WTC11 (cell line): ENCODE results near the gene ACAD9. TPM values are rescaled to one million over a fixed set of nuclear protein-coding genes. Genes with fewer than 3 reads are reported as not detected.

Source experiments
- ATAC-seq: fragments of 200-7000 bp; cut with Tn5 transposase; 2 replicates; pipeline ENCODE4 v1.10.0; 2021; ENCODE audit warnings: mild to moderate bottlenecking, moderate library complexity
- CTCF ChIA-PET: fragments of 300-600 bp; sonication (Branson Sonifier 250); formaldehyde crosslinking; loops from one replicate; lab custom pipeline; 2021; ENCODE audit warnings: antibody characterized with exemption; lab: Charles Lee
- POLR2A ChIA-PET: fragments of 350-600 bp; sonication (Branson Sonifier 250); formaldehyde crosslinking; loops from one replicate; lab custom pipeline; 2021; ENCODE audit warnings: antibody characterized with exemption; lab: Charles Lee
- DNase-seq: peaks from one replicate; pipeline ENCODE4 v3.0.0; 2021; ENCODE audit warnings: low spot score
- H3K27ac Mint-ChIP-seq: 2 replicates; pipeline ENCODE4 v1.8.0; 2021; ENCODE audit warnings: mixed read lengths
- H3K27me3 Mint-ChIP-seq: 2 replicates; pipeline ENCODE4 v1.8.0; 2021; ENCODE audit warnings: low read depth, mild to moderate bottlenecking, moderate library complexity, mixed read lengths
- H3K36me3 Mint-ChIP-seq: 2 replicates; pipeline ENCODE4 v1.8.0; 2021; ENCODE audit warnings: mixed read lengths
- H3K4me1 Mint-ChIP-seq: 2 replicates; pipeline ENCODE4 v1.8.0; 2022; ENCODE audit warnings: mixed read lengths
- H3K4me3 Mint-ChIP-seq: 2 replicates; pipeline ENCODE4 v1.8.0; 2021; ENCODE audit warnings: mild to moderate bottlenecking, moderate library complexity, mixed read lengths
- H3K9me3 Mint-ChIP-seq: 2 replicates; pipeline ENCODE4 v1.8.0; 2021; ENCODE audit warnings: mixed read lengths
- AFF4 ChIP-seq: sonication (generic); formaldehyde crosslinking; IDR thresholded peaks from 2 replicates; pipeline ENCODE4 v1.8.1; 2023; ENCODE audit warnings: mild to moderate bottlenecking, missing genetic modification reagents, borderline replicate concordance
- CDX4 ChIP-seq: fragments of 250-450 bp; sonication (Bioruptor Pico); IDR thresholded peaks from 2 replicates; pipeline ENCODE4 v1.9.0; 2021; ENCODE audit warnings: moderate library complexity, mild to moderate bottlenecking, inconsistent platforms, borderline replicate concordance
- E2F1 ChIP-seq: sonication (generic); formaldehyde crosslinking; IDR thresholded peaks from 2 replicates; pipeline ENCODE4 v1.8.0; 2022; ENCODE audit warnings: mild to moderate bottlenecking, missing genetic modification reagents
- ERG ChIP-seq: fragments of 250-450 bp; sonication (Bioruptor Pico); IDR thresholded peaks from 2 replicates; pipeline ENCODE4 v1.8.0; 2021; ENCODE audit warnings: mild to moderate bottlenecking
- ETV6 ChIP-seq: sonication (generic); formaldehyde crosslinking; IDR thresholded peaks from 2 replicates; pipeline ENCODE4 v1.8.1; 2022; ENCODE audit warnings: mild to moderate bottlenecking, missing genetic modification reagents
- FOXJ3 ChIP-seq: sonication (generic); formaldehyde crosslinking; IDR thresholded peaks from 2 replicates; pipeline ENCODE4 v1.9.0; 2021; ENCODE audit warnings: missing genetic modification reagents, mild to moderate bottlenecking, borderline replicate concordance
- GTF2I ChIP-seq: fragments of 250-450 bp; sonication (Bioruptor Pico); conservative IDR thresholded peaks from 2 replicates; pipeline ENCODE4 v1.4.0; 2021; ENCODE audit warnings: mild to moderate bottlenecking
- IRF2 ChIP-seq: sonication (generic); formaldehyde crosslinking; IDR thresholded peaks from 2 replicates; pipeline ENCODE4 v1.8.0; 2022; ENCODE audit warnings: low read depth, missing genetic modification reagents, borderline replicate concordance
- JAZF1 ChIP-seq: fragments of 250-450 bp; sonication (Bioruptor Pico); IDR thresholded peaks from 2 replicates; pipeline ENCODE4 v1.9.0; 2021; ENCODE audit warnings: moderate library complexity, mild to moderate bottlenecking, inconsistent platforms
- JUN ChIP-seq: sonication (generic); formaldehyde crosslinking; IDR thresholded peaks from 2 replicates; pipeline ENCODE4 v1.8.0; 2023; ENCODE audit warnings: mild to moderate bottlenecking, missing genetic modification reagents
- PREB ChIP-seq: sonication (generic); formaldehyde crosslinking; IDR thresholded peaks from 2 replicates; pipeline ENCODE4 v1.8.1; 2022; ENCODE audit warnings: mild to moderate bottlenecking, missing genetic modification reagents, moderate library complexity, borderline replicate concordance
- PRRX2 ChIP-seq: fragments of 250-450 bp; sonication (Bioruptor Pico); IDR thresholded peaks from 2 replicates; pipeline ENCODE4 v1.8.0; 2021; ENCODE audit warnings: mild to moderate bottlenecking
- RELA ChIP-seq: sonication (generic); formaldehyde crosslinking; IDR thresholded peaks from 2 replicates; pipeline ENCODE4 v1.8.1; 2022; ENCODE audit warnings: missing genetic modification reagents, mild to moderate bottlenecking, borderline replicate concordance
- SMAD4 ChIP-seq: sonication (generic); formaldehyde crosslinking; IDR thresholded peaks from 2 replicates; pipeline ENCODE4 v1.8.0; 2022; ENCODE audit warnings: mild to moderate bottlenecking, missing genetic modification reagents
- SP1 ChIP-seq: sonication (generic); formaldehyde crosslinking; conservative IDR thresholded peaks from 2 replicates; pipeline ENCODE4 v1.8.1; 2022; ENCODE audit warnings: missing genetic modification reagents
- ZNF121 ChIP-seq: sonication (generic); formaldehyde crosslinking; IDR thresholded peaks from 2 replicates; pipeline ENCODE4 v1.8.0; 2023; ENCODE audit warnings: missing genetic modification reagents
- ZNF263 ChIP-seq: sonication (generic); formaldehyde crosslinking; IDR thresholded peaks from 2 replicates; pipeline ENCODE4 v1.8.1; 2022; ENCODE audit warnings: low read depth, mild to moderate bottlenecking, moderate library complexity, missing genetic modification reagents
- ZNF671 ChIP-seq: fragments of 250-450 bp; sonication (Bioruptor Pico); IDR thresholded peaks from 2 replicates; pipeline ENCODE4 v1.8.0; 2021; ENCODE audit warnings: mild to moderate bottlenecking
- total RNA-seq: library from RNA; stranded (reverse); gene quantifications from 3 replicates; pipeline ENCODE4 v1.2.3, GENCODE V29; 2021

The ACAD9 gene
- total RNA-seq, 1 experiment from 2014 or later: 31.2 TPM

GRCh38 chr3:128841926-128842920, 37.2 kb upstream of the ACAD9 start (continued):
- no peak for TF ChIP-seq E2F1 (CRISPR knock-in tag)

GRCh38 chr3:128844502-128844901, 34.9 kb upstream of the ACAD9 start:
- peaks cover 24% of the 10 kb centered on the region for H3K9me3 Mint-ChIP-seq
- TF ChIP-seq ETV6 (CRISPR knock-in tag) (no peak), PRRX2 (CRISPR knock-in tag) (no peak), GTF2I (CRISPR knock-in tag) (no peak), ZNF263 (CRISPR knock-in tag) (no peak), CDX4 (no peak), SP1 (no peak), AFF4 (CRISPR knock-in tag) (no peak), JUN (CRISPR knock-in tag) (no peak), JAZF1 (CRISPR knock-in tag) (no peak), ZNF671 (CRISPR knock-in tag) (no peak), FOXJ3 (no peak), SMAD4 (CRISPR knock-in tag) (no peak), ERG (CRISPR knock-in tag) (no peak), PREB (CRISPR knock-in tag) (no peak), IRF2 (CRISPR knock-in tag) (no peak), RELA (CRISPR knock-in tag) (no peak), ZNF121 (CRISPR knock-in tag) (no peak)
- POLR2A ChIA-PET: no interaction called here
- H3K4me1 Mint-ChIP-seq: peaks cover 20% of the 10 kb centered on the region
- peaks cover 24% of the 10 kb centered on the region for H3K27me3 Mint-ChIP-seq
- CTCF ChIA-PET: interaction anchor here (0.6 kb wide), 1 partner anchor 164 kb away, joined by 5 read pairs; no protein-coding TSS in a partner anchor
- H3K36me3 Mint-ChIP-seq: peaks cover 17% of the 10 kb centered on the region
- H3K27ac Mint-ChIP-seq: no peak overlapping the region
- DNase-seq (no peak), ATAC-seq (no peak)
- H3K4me3 Mint-ChIP-seq: no peak overlapping the region
